Measurements from ENCODE around the gene EXOSC6.
"Not testable (repeated sequence)": the region's sequence is repeated elsewhere in the genome, so short reads cannot be mapped to it uniquely, and the experiment has no call there.

- TF ChIP-seq CTCF (IDR thresholded peaks at IDR 0.05 in 4 of 5, conservative IDR thresholded peaks at IDR 0.05 in 1 of 5); POLR2A (IDR thresholded peaks at IDR 0.05): not testable (repeated sequence)
These were observed 33.2 kb downstream of the EXOSC6 start for GRCh38 chr16:70218586-70218985.

All from gastrocnemius medialis (tissue), 4 donors.